HepG2 (cell line): ENCODE measurements around the gene NUDT9. TPM values are rescaled to one million over a fixed set of nuclear protein-coding genes. Genes with fewer than 3 reads are reported as not detected.

ENCODE experiments used
- ATAC-seq: fragments of 200-7000 bp; cut with Tn5 transposase; 3 replicates; pipeline ENCODE4 v1.9.1; 2020; ENCODE audit warnings: mild to moderate bottlenecking, moderate library complexity
- BruUV-seq: library from RNA; stranded (reverse); fragments of 400-500 nt; replicated peaks from 2 replicates; lab custom pipeline; 2021; lab: Mats Ljungman, UMichigan
- CTCF ChIA-PET: fragments of 300-600 bp; formaldehyde crosslinking; extraction: SDS; loops from one replicate; lab custom pipeline; 2021; ENCODE audit warnings: low total read pairs, inconsistent platforms, low intra/inter-chr PET ratio; lab: Yijun Ruan, JAX
- POLR2A ChIA-PET: fragments of 350-600 bp; sonication (Branson Sonifier 250); formaldehyde crosslinking; loops from one replicate; lab custom pipeline; 2020; ENCODE audit warnings: antibody characterized with exemption, inconsistent platforms; lab: Yijun Ruan, JAX
- DNase-seq: peaks from one replicate; pipeline ENCODE4 v3.0.0-alpha.2; 2015; ENCODE audit warnings: low spot score
- FAIRE-seq: peaks from 3 replicates; lab custom pipeline; 2011; peaks lifted over from hg19 to GRCh38; lab: Jason Lieb, UNC
- H2AFZ ChIP-seq: one replicate; pipeline ENCODE4 v1.6.1; 2011; ENCODE audit warnings: low read length, inconsistent platforms
- H3K27ac ChIP-seq: fragments of 300-600 bp; 3 replicates; pipeline ENCODE4 v1.8.0; 2011; ENCODE audit warnings: mixed run types, mild to moderate bottlenecking, mixed read lengths, low read length, inconsistent platforms; ENCODE audit not compliant: insufficient read depth; ENCODE audit errors: extremely low read length
- H3K27me3 ChIP-seq, 2 experiments: fragments of 200-600 bp in 1 of 2; 2 replicates in 1 of 2; 3 replicates in 1 of 2; pipeline versions ENCODE4 v1.6.0 to v1.8.0; 2011; ENCODE audit warnings: low read length in 2 of 2, mild to moderate bottlenecking in 2 of 2, moderate library complexity in 2 of 2, inconsistent platforms in 1 of 2; ENCODE audit not compliant: insufficient read depth in 2 of 2, control insufficient read depth in 1 of 2
- H3K36me3 ChIP-seq, 2 experiments: fragments of 200-600 bp in 1 of 2; replicated peaks in 1 of 2; 2 replicates in 1 of 2; 3 replicates in 1 of 2; pipeline versions ENCODE4 v1.5.1 to v1.8.0; 2011; ENCODE audit warnings: low read length in 2 of 2, inconsistent platforms in 1 of 2; ENCODE audit not compliant: insufficient read depth in 2 of 2, control insufficient read depth in 1 of 2
- H3K4me1 ChIP-seq: 2 replicates; pipeline ENCODE4 v1.5.1; 2012; ENCODE audit warnings: low read length, inconsistent platforms; ENCODE audit not compliant: insufficient read depth
- H3K4me2 ChIP-seq: 2 replicates; pipeline ENCODE4 v1.6.0; 2011; ENCODE audit warnings: low read depth, low read length, inconsistent platforms
- H3K4me3 ChIP-seq, 3 experiments: fragments of 200-600 bp in 1 of 3; sonication (generic), shearing (Covaris generic) in 1 of 3; replicated peaks in 1 of 3; 2 replicates each; pipeline ENCODE4 v1.5.1; 2011 to 2016; ENCODE audit warnings: low read length in 3 of 3, inconsistent platforms in 2 of 3, low read depth in 2 of 3, mild to moderate bottlenecking in 2 of 3, control low read depth in 1 of 3, mixed read lengths in 1 of 3; ENCODE audit not compliant: insufficient read depth in 1 of 3
- H3K79me2 ChIP-seq: one replicate; pipeline ENCODE4 v1.6.1; 2011; ENCODE audit warnings: low read length, inconsistent platforms; ENCODE audit not compliant: insufficient read depth
- H3K9ac ChIP-seq: 2 replicates; pipeline ENCODE4 v1.6.0; 2011; ENCODE audit warnings: mild to moderate bottlenecking, low read depth, low read length, inconsistent platforms; ENCODE audit not compliant: insufficient read depth
- H3K9me3 ChIP-seq: 2 replicates; pipeline ENCODE4 v1.5.1; 2012; ENCODE audit warnings: mild to moderate bottlenecking, low read length
- H4K20me1 ChIP-seq: 2 replicates; pipeline ENCODE4 v1.6.0; 2011; ENCODE audit warnings: inconsistent platforms, mild to moderate bottlenecking, low read length, moderate library complexity; ENCODE audit not compliant: insufficient read depth
- ATF3 ChIP-seq: sonication (generic); formaldehyde crosslinking; IDR thresholded peaks from 2 replicates; pipeline ENCODE4 v1.4.0; 2020; ENCODE audit warnings: missing genetic modification reagents
- CAMTA2 ChIP-seq: sonication (generic); formaldehyde crosslinking; IDR thresholded peaks from 2 replicates; pipeline ENCODE4 v1.4.0; 2020; ENCODE audit warnings: mild to moderate bottlenecking, missing genetic modification reagents, borderline replicate concordance
- ELK4 ChIP-seq: sonication (generic); formaldehyde crosslinking; IDR thresholded peaks from 2 replicates; pipeline ENCODE4 v1.9.0; 2021; ENCODE audit warnings: missing genetic modification reagents, borderline replicate concordance
- GZF1 ChIP-seq: sonication (generic); formaldehyde crosslinking; IDR thresholded peaks from 2 replicates; pipeline ENCODE4 v1.5.1; 2020; ENCODE audit warnings: mild to moderate bottlenecking, missing genetic modification reagents
- KLF9 ChIP-seq: IDR thresholded peaks from 2 replicates; pipeline ENCODE4 v1.6.1; 2016; ENCODE audit warnings: low read depth
- SP1 ChIP-seq, 2 experiments: fragments of 450-650 bp in 1 of 2; sonication (generic) in 1 of 2; formaldehyde crosslinking in 1 of 2; IDR thresholded peaks; 2 replicates each; pipeline versions ENCODE4 v1.4.0 to v1.6.1; 2016 to 2020; ENCODE audit warnings: missing genetic modification reagents in 1 of 2
- THRA ChIP-seq: sonication (generic); formaldehyde crosslinking; IDR thresholded peaks from 2 replicates; pipeline ENCODE4 v1.4.0; 2020; ENCODE audit warnings: missing genetic modification reagents, borderline replicate concordance
- ZMAT5 ChIP-seq: sonication (generic); formaldehyde crosslinking; IDR thresholded peaks from 2 replicates; pipeline ENCODE4 v1.5.0; 2020; ENCODE audit warnings: mild to moderate bottlenecking, low read depth, missing genetic modification reagents, borderline replicate concordance
- ZNF207 ChIP-seq: fragments of 450-650 bp; IDR thresholded peaks from 2 replicates; pipeline ENCODE4 v1.6.1; 2016; ENCODE audit warnings: antibody characterized with exemption, borderline replicate concordance
- ZNF44 ChIP-seq: sonication (generic); formaldehyde crosslinking; IDR thresholded peaks from 2 replicates; pipeline ENCODE4 v1.5.1; 2020; ENCODE audit warnings: mild to moderate bottlenecking, missing genetic modification reagents
- ZNF691 ChIP-seq: sonication (generic); formaldehyde crosslinking; IDR thresholded peaks from 2 replicates; pipeline ENCODE4 v1.4.0; 2020; ENCODE audit warnings: missing genetic modification reagents, low read depth, mild to moderate bottlenecking, borderline replicate concordance
- ZNF724P ChIP-seq: sonication (generic); formaldehyde crosslinking; IDR thresholded peaks from 2 replicates; pipeline ENCODE4 v1.8.0; 2022; ENCODE audit warnings: missing genetic modification reagents, borderline replicate concordance
- ZNF761 ChIP-seq: sonication (generic); formaldehyde crosslinking; conservative IDR thresholded peaks from 2 replicates; pipeline ENCODE4 v1.4.0; 2020; ENCODE audit warnings: mild to moderate bottlenecking, missing genetic modification reagents
- ZNF766 ChIP-seq: sonication (generic); formaldehyde crosslinking; IDR thresholded peaks from 2 replicates; pipeline ENCODE4 v1.5.0; 2020; ENCODE audit warnings: missing genetic modification reagents, borderline replicate concordance
- WGBS: methylation state at CpG from one replicate; pipeline ENCODE4 v1.1.6; 2017; ENCODE audit warnings: low lambda C conversion rate; 5-methylcytosine and 5-hydroxymethylcytosine counted together
- in situ Hi-C: cut with HindIII; loops from 2 replicates; pipeline ENCODE4 v1.10.0; 2017; ENCODE audit warnings: low pct_unique_long_range_greater_than_20kb; ENCODE audit not compliant: extremely low pct_ligation_motif_present
- intact Hi-C: fragments of 100-400 bp; cut with micrococcal nuclease; formaldehyde crosslinking; loops from one replicate; pipeline ENCODE4 v1.10.0; 2022; ENCODE audit not compliant: unreplicated experiment
- polyA plus RNA-seq, 8 experiments: library from polyadenylated mRNA; depleted of rRNA in 3 of 8; stranded (reverse) in 7 of 8; unstranded in 1 of 8; fragments of >200 nt; fragmentation: Illumina TruSeq in 4 of 8; extraction: Trizol in 4 of 8; gene quantifications; 2 replicates each; pipeline versions ENCODE4 v1.2.1 to v1.2.3, GENCODE V29; 2011 to 2016; ENCODE audit warnings: low read depth in 4 of 8, missing spikeins in 1 of 8, mixed read lengths in 1 of 8; ENCODE audit not compliant: insufficient read depth in 1 of 8
- total RNA-seq, 5 experiments: library from RNA; depleted of rRNA; stranded (reverse); fragments of >200 nt; fragmentation: Illumina TruSeq; extraction: Trizol; gene quantifications; 2 replicates each; pipeline ENCODE4 v1.2.3, GENCODE V29; 2016; ENCODE audit warnings: low read depth in 1 of 5

NUDT9 gene
- total and polyA plus RNA-seq, 2 of the 13 experiments (the other 11 are each of a cell fraction or from before 2014, with no cell fraction given): 10.4 to 12.3 TPM

- Histone ChIP-seq H4K20me1 (no peaks in the 10 kb centered on the region), H3K27ac (no peak overlapping the region), H3K4me1 (no peaks in the 10 kb centered on the region), H3K36me3 (no peaks in the 10 kb centered on the region), H3K9me3 (no peaks in the 10 kb centered on the region), H2AFZ (no peak overlapping the region), H3K9ac (no peak overlapping the region), H3K79me2 (no peaks in the 10 kb centered on the region), H3K4me2 (no peak overlapping the region), H3K27me3 (no peaks in the 10 kb centered on the region), H3K4me3 (no peak overlapping the region)
- in situ Hi-C loops: no loop called here
- BruUV-seq: no TSS peak
- ATAC-seq: no peak
- DNase-seq: no peak
- FAIRE-seq: no peak
- intact Hi-C loops: no loop called here
- POLR2A ChIA-PET: no interaction called here
- 46% methylated on average over 4 of the region's 4 CpGs for WGBS
- CTCF ChIA-PET: no interaction called here
- TF ChIP-seq ZNF761 (CRISPR knock-in tag) (no peak), CAMTA2 (CRISPR knock-in tag) (no peak), ZMAT5 (CRISPR knock-in tag) (no peak), ZNF44 (CRISPR knock-in tag) (no peak), KLF9 (no peak), ATF3 (no peak), ZNF766 (CRISPR knock-in tag) (no peak), ZNF207 (no peak), ZNF724P (CRISPR knock-in tag) (no peak), ELK4 (CRISPR knock-in tag) (no peak), GZF1 (no peak), SP1 (IDR thresholded peaks at IDR 0.05) (no peak), SP1 (CRISPR knock-in tag; IDR thresholded peaks at IDR 0.05) (no peak), ZNF691 (no peak), THRA (CRISPR knock-in tag) (no peak)
These were observed 84.8 kb downstream of the NUDT9 start for GRCh38 chr4:87506974-87507701.
